PC-3 (cell line): ENCODE measurements around the gene ZER1. TPM values are rescaled to one million over a fixed set of nuclear protein-coding genes. Genes with fewer than 3 reads are reported as not detected.

Source experiments
- ATAC-seq: fragments of 200-7000 bp; cut with Tn5 transposase; 2 replicates; pipeline ENCODE4 v1.9.1; 2020; ENCODE audit warnings: mild to moderate bottlenecking, moderate library complexity
- BruUV-seq: library from RNA; stranded (reverse); fragments of 400-500 nt; replicated peaks from 2 replicates; lab custom pipeline; 2021; lab: Mats Ljungman, UMichigan
- CTCF ChIA-PET: fragments of 300-600 bp; sonication (Branson Sonifier 250); formaldehyde crosslinking; loops from one replicate; lab custom pipeline; 2022; ENCODE audit warnings: antibody characterized with exemption; lab: Charles Lee
- POLR2A ChIA-PET: fragments of 300-600 bp; sonication (Branson Sonifier 250); formaldehyde crosslinking; loops from one replicate; lab custom pipeline; 2022; ENCODE audit warnings: antibody characterized with exemption; ENCODE audit not compliant: unreplicated experiment; lab: Charles Lee
- DNase-seq: peaks from one replicate; pipeline ENCODE4 v3.0.0-alpha.2; 2015
- H2AFZ ChIP-seq: fragments of 300-600 bp; sonication (generic); 2 replicates; pipeline ENCODE4 v1.6.0; 2016; ENCODE audit warnings: antibody characterized with exemption, low read length
- H3F3A ChIP-seq: fragments of 300-600 bp; sonication (generic); one replicate; pipeline ENCODE4 v1.6.0; 2017; ENCODE audit warnings: antibody characterized with exemption, low read length, control low read depth, mild to moderate bottlenecking; ENCODE audit not compliant: unreplicated experiment
- H3K27ac ChIP-seq: fragments of 300-600 bp; sonication (generic); 2 replicates; pipeline ENCODE4 v1.5.1; 2016; ENCODE audit warnings: mild to moderate bottlenecking, low read length
- H3K27me3 ChIP-seq: fragments of 300-600 bp; sonication (generic); 2 replicates; pipeline ENCODE4 v1.6.1; 2016; ENCODE audit warnings: low read length, mixed read lengths
- H3K36me3 ChIP-seq: fragments of 300-600 bp; sonication (generic); 2 replicates; pipeline ENCODE4 v1.6.1; 2016; ENCODE audit warnings: low read depth, mixed run types, low read length, mixed read lengths
- H3K4me1 ChIP-seq: fragments of 300-600 bp; sonication (generic); 2 replicates; pipeline ENCODE4 v1.5.1; 2016; ENCODE audit warnings: low read length; ENCODE audit not compliant: insufficient read depth
- H3K4me2 ChIP-seq: fragments of 300-600 bp; sonication (generic); 2 replicates; pipeline ENCODE4 v1.6.0; 2016; ENCODE audit warnings: low read length
- H3K4me3 ChIP-seq: fragments of 300-600 bp; sonication (generic); 2 replicates; pipeline ENCODE4 v1.5.1; 2016; ENCODE audit warnings: mild to moderate bottlenecking, low read length, mixed read lengths
- H3K79me2 ChIP-seq: fragments of 300-600 bp; sonication (generic); 2 replicates; pipeline ENCODE4 v1.6.1; 2017; ENCODE audit warnings: low read length, mixed read lengths
- H3K9ac ChIP-seq: fragments of 300-600 bp; sonication (generic); 2 replicates; pipeline ENCODE4 v1.6.0; 2016; ENCODE audit warnings: mild to moderate bottlenecking, low read length
- H3K9me2 ChIP-seq: fragments of 300-600 bp; sonication (generic); replicated peaks from 2 replicates; pipeline ENCODE4 v1.6.1; 2016; ENCODE audit warnings: mixed run types, low read length, mixed read lengths
- H3K9me3 ChIP-seq: fragments of 300-600 bp; sonication (generic); 2 replicates; pipeline ENCODE4 v1.6.1; 2016; ENCODE audit warnings: low read length, mixed read lengths
- H4K20me1 ChIP-seq: fragments of 300-600 bp; sonication (generic); 2 replicates; pipeline ENCODE4 v1.6.1; 2016; ENCODE audit warnings: low read length, mixed read lengths
- CTCF ChIP-seq: fragments of 300-600 bp; sonication (generic); conservative IDR thresholded peaks from 2 replicates; pipeline ENCODE4 v1.5.1; 2017; ENCODE audit warnings: antibody characterized with exemption, low read depth, mild to moderate bottlenecking, low read length
- EZH2 ChIP-seq: fragments of 300-600 bp; sonication (generic); IDR thresholded peaks from one replicate; pipeline ENCODE4 v1.6.1; 2017; ENCODE audit warnings: antibody characterized with exemption, mild to moderate bottlenecking, low read length; ENCODE audit not compliant: unreplicated experiment
- EZH2phosphoT487 ChIP-seq: fragments of 300-600 bp; sonication (generic); IDR thresholded peaks from 2 replicates; pipeline ENCODE4 v1.6.1; 2018; ENCODE audit warnings: mild to moderate bottlenecking, antibody characterized with exemption, low read length, borderline replicate concordance
- intact Hi-C: fragments of 100-400 bp; cut with micrococcal nuclease; formaldehyde crosslinking; loops from 2 replicates; pipeline ENCODE4 v1.9.0; 2023
- total RNA-seq: library from RNA; depleted of rRNA; stranded (reverse); fragments of >200 nt; gene quantifications from 2 replicates; pipeline ENCODE4 v1.2.3, GENCODE V29; 2014; rRNA removed

ZER1 gene
- total RNA-seq, 1 experiment from 2014 or later = 20.6 TPM

- no peaks in the 10 kb centered on the region for H3K9me2 ChIP-seq
- peak overlapping the region; percentile 95 for H3K27ac ChIP-seq
- POLR2A ChIA-PET = interaction anchor here (1.1 kb wide), 1 partner anchor 16 kb away, joined by 3 read pairs; no protein-coding TSS in a partner anchor
- H3K4me1 ChIP-seq = peaks cover 41% of the 10 kb centered on the region
- no peaks in the 10 kb centered on the region for H3K9me3 ChIP-seq
- no peaks in the 10 kb centered on the region for H3K27me3 ChIP-seq
- H3K4me2 ChIP-seq = peak overlapping the region; percentile 99
- no peaks in the 10 kb centered on the region for H4K20me1 ChIP-seq
- intact Hi-C loops = loop anchor here (2.0 to 5.0 kb wide), 2 partner anchors 27 to 47 kb away; partner anchors contain the start of gene DYNC2I2
- no peak for TF ChIP-seq CTCF
- TSS peak; percentile 85 for BruUV-seq
- no peaks in the 10 kb centered on the region for H3F3A ChIP-seq
- no peaks in the 10 kb centered on the region for H3K36me3 ChIP-seq
- peaks cover 59% of the 10 kb centered on the region for H3K79me2 ChIP-seq
- ATAC-seq = no peak
- DNase-seq = no peak
- H2AFZ ChIP-seq = peak overlapping the region; percentile 49; the same call in 1 of the 2 replicates
- H3K9ac ChIP-seq = peak overlapping the region; percentile 98
- CTCF ChIA-PET = interaction anchor here (0.6 kb wide), 2 partner anchors 18 to 43 kb away, joined by 3 read pairs; no protein-coding TSS in a partner anchor
- H3K4me3 ChIP-seq = peak overlapping the region; percentile 92
Observed at GRCh38 chr9:128684065-128684324, 87.7 kb downstream of the ZER1 start.

- intact Hi-C loops = loop anchor here (2.0 to 5.0 kb wide), 2 partner anchors 27 to 46 kb away; partner anchors contain the start of gene DYNC2I2
- H3K36me3 ChIP-seq = no peaks in the 10 kb centered on the region
- H3K4me2 ChIP-seq = peak overlapping the region; percentile 99
- peak overlapping the region; percentile 49; the same call in 1 of the 2 replicates for H2AFZ ChIP-seq
- no peaks in the 10 kb centered on the region for H3F3A ChIP-seq
- TF ChIP-seq EZH2phosphoT487 (no peak), EZH2 (no peak), CTCF (no peak)
- CTCF ChIA-PET = interaction anchor here (0.6 kb wide), 3 partner anchors 18 to 95 kb away, joined by 3 read pairs; no protein-coding TSS in a partner anchor
- no peaks in the 10 kb centered on the region for H3K9me3 ChIP-seq
- no peaks in the 10 kb centered on the region for H3K27me3 ChIP-seq
- H4K20me1 ChIP-seq = no peaks in the 10 kb centered on the region
- POLR2A ChIA-PET = interaction anchor here (0.6 to 1.1 kb wide), 4 partner anchors 16 to 127 kb away, joined by 3 to 10 read pairs (median 5); no protein-coding TSS in a partner anchor
- peak overlapping the region; percentile 95 for H3K27ac ChIP-seq
- H3K4me3 ChIP-seq = peak overlapping the region; percentile 92
- H3K4me1 ChIP-seq = peaks cover 40% of the 10 kb centered on the region
- H3K9me2 ChIP-seq = no peaks in the 10 kb centered on the region
- H3K79me2 ChIP-seq = peaks cover 57% of the 10 kb centered on the region
- peak; percentile 16 for ATAC-seq
- no TSS peak for BruUV-seq
- peak overlapping the region; percentile 98 for H3K9ac ChIP-seq
- DNase-seq = peak; percentile 50
Observed at GRCh38 chr9:128683340-128684064, 88.2 kb downstream of the ZER1 start.

Other genes starting within 250 kb of the ZER1 start
- gene SPTAN1, start 219.3 kb downstream of the ZER1 start, total RNA-seq = 221 and 251 TPM in 2 replicates
- gene DYNC2I2, start 115.1 kb downstream of the ZER1 start, total RNA-seq = 185 and 196 TPM in 2 replicates
- 647 and 709 TPM in 2 replicates for gene SET, start 82.7 kb downstream of the ZER1 start, total RNA-seq
- gene PKN3, start 69.4 kb downstream of the ZER1 start, total RNA-seq = 7.8 and 9.4 TPM in 2 replicates
- 82.4 and 86.1 TPM in 2 replicates for gene ZDHHC12, start 47.8 kb downstream of the ZER1 start, total RNA-seq
- 15.0 and 18.8 TPM in 2 replicates for gene TBC1D13, start 15.3 kb upstream of the ZER1 start, total RNA-seq
- 37.0 and 51.5 TPM in 2 replicates for gene ENDOG, start 46.6 kb upstream of the ZER1 start, total RNA-seq
- 27.2 and 30.5 TPM in 2 replicates for gene SPOUT1, start 57.9 kb upstream of the ZER1 start, total RNA-seq
- gene KYAT1, start 110.0 kb upstream of the ZER1 start, total RNA-seq = 7.4 and 12.9 TPM in 2 replicates
- gene LRRC8A, start 110.2 kb upstream of the ZER1 start, total RNA-seq = 58.9 and 65.5 TPM in 2 replicates
- gene PHYHD1, start 149.1 kb upstream of the ZER1 start, total RNA-seq = 1.6 TPM in 1 of 2 replicates, not detected in the other
- gene DOLK, start 175.7 kb upstream of the ZER1 start, total RNA-seq = 17.9 and 23.7 TPM in 2 replicates
- gene NUP188, start 175.8 kb upstream of the ZER1 start, total RNA-seq = 48.0 and 52.0 TPM in 2 replicates